ENCODE data around the gene CREB3L1.

CREB3L1 gene

DNA sequence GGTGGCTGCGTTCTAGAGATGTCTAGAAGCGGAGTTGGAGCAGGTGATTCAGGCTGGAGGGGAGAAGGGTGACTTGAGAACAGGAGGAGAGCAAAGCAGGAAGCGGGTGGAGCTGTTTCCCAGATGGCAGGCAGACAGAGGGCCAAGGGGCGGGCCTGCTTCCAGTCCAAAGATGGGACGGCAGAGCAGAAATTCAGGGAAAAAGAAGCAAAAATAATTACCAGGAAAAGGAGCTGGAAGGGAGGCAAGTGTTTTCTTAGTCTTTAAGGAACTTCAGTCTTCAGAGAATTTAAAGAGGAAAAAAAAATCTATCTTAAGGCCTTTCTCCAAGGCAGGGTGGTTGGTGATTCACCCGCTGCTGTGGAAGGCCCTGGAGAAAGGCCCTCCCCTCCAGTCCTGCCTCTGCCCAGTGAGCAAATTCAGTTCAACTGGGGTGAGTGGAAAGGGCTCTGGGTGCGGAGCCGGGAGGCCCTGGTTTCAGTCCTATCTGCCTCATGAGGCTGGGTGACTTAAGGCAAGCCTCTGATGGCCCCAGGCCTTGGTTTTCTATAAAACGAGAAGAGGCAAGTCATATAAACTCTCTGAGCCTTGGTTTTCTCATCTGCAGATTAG lies 4.5 kb upstream of the CREB3L1 start:
- peak overlapping the region; percentile 16 for H3K4me3 ChIP-seq (ENCODE audit: low read length)
- TF ChIP-seq, protein P1, sequence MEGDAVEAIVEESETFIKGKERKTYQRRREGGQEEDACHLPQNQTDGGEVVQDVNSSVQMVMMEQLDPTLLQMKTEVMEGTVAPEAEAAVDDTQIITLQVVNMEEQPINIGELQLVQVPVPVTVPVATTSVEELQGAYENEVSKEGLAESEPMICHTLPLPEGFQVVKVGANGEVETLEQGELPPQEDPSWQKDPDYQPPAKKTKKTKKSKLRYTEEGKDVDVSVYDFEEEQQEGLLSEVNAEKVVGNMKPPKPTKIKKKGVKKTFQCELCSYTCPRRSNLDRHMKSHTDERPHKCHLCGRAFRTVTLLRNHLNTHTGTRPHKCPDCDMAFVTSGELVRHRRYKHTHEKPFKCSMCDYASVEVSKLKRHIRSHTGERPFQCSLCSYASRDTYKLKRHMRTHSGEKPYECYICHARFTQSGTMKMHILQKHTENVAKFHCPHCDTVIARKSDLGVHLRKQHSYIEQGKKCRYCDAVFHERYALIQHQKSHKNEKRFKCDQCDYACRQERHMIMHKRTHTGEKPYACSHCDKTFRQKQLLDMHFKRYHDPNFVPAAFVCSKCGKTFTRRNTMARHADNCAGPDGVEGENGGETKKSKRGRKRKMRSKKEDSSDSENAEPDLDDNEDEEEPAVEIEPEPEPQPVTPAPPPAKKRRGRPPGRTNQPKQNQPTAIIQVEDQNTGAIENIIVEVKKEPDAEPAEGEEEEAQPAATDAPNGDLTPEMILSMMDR (conservative IDR thresholded peaks at IDR 0.05; ENCODE audit: low read length), result no peak
- DNase-seq (ENCODE audit: low read depth), result peak; percentile 84

DNA sequence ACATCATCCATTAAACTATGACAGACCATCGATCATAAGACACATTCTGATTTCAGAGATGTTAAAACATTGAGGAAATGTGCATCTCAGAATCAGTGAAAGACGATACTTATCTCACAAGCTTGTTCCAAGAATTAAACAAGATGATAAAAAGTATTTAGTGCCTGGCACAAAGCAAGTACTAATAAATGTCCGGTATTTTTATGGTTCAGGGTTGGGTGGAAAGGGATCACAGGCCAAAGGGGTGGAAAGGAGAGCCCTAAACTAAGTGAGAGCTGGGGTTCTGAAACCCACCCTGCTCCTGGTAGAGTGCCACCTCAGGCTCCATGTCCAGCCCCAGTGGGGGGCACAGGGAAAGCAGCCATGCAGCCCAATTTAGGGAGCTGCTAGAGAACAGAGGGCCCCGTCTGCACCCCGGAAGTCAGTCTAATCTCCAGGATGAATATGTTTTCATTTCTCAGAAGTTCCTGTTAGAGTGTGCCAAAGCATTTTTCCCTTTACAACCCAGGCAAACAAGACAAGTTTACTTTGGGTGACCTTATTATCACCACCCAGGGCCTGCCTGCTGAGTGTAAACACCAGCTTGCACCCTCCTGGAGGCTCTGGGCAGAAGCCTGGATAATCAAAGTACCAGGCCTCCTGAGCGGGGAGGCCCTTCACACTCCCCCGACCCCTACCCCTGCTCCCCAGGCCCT lies 3.8 kb upstream of the CREB3L1 start:
- peak; percentile 51 for DNase-seq (ENCODE audit: low read depth)
- TF ChIP-seq, protein P1 (conservative IDR thresholded peaks at IDR 0.05; ENCODE audit: low read length), result no peak
- no peak overlapping the region for H3K4me3 ChIP-seq (ENCODE audit: low read length)

DNA sequence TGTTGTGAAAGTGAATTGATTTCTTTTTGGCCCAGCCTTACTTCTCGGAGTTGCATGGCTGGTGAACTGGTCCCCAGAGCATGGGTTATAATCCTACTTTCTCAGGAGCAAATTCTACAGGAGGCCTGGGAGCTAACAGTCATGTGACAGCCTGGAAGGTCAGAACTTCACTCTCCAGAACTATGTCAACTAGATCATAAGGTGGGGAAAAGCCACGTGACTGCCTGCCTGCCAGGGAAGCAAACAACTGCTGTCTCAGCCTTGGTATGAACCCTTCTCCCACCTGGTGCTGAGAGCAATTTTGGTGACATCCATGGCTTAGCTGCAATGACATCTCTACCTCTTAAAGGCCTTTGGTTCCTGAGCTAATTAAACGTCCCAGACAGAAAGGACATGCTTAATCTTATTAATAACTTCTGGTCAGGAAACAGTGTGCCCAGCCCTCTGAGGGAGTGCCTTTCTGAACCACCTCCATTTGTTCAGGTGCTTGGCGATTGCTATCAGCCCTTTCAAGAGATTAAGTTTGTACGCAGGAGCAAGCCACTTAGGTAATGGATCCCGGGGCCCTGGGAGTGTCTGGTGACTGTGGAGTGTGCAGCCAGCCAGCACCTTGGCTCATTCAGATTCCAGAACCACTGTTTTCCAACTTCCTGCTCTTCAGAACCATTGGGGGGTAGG lies 1.4 kb upstream of the CREB3L1 start:
- DNase-seq (ENCODE audit: low read depth), result no peak
- TF ChIP-seq, protein P1 (conservative IDR thresholded peaks at IDR 0.05; ENCODE audit: low read length), result no peak
- H3K4me3 ChIP-seq (ENCODE audit: low read length), result no peak overlapping the region

DNA sequence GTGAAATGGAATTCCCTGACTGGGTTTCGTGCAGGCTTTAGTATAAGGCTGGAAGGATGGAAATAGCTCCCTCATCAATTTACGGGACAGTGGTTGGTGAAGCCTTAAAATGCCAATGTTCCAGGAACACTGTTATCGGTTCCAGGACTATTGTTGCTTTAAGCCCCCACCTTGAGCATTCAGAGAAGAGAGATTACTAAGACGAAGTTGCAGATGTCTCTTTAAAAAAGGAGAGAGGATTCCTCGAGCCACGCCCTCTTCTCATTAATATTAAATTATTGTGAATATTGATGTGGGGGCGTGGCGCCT lies 195 bp upstream of the CREB3L1 start:
- no peak for DNase-seq (ENCODE audit: low read depth)
- H3K4me3 ChIP-seq (ENCODE audit: low read length), result peak overlapping the region; percentile 99
- TF ChIP-seq, protein P1 (conservative IDR thresholded peaks at IDR 0.05; ENCODE audit: low read length), result no peak

DNA sequence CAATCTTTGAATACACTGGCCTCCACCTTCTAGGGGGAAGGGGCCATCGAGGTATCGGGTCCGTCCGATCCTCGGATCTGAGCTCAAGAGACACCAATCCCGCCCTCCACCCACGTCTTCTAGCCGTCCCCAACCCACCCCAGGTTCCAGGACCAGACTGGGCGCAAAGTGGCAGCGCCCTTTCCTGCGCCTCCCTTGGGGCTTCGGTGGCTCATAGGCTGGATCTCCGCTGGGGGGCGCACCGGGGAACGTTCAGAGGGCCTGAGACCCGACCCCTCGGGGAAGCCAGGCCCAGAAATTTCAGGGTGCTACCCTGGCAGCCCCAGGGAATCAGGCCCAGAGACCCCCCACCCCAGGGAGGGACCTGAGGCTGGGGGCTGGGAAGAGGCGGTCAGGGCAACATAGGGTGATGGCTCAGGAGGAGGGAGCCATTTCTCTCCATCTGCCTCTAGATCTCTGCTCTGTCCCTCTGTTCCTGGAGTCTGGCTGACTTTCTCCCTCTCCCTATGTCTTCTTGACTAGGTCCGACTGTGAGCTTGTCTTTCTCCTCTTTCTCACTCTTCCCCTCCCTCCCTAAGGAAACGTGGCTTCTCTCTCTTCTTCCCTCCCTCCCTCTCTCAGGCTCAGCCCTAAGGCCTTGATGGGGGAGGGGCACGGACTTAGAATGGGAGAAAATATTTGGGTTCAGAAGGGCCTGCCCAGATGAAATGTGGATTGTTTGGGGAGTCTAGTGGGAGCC lies 1.1 kb downstream of the CREB3L1 start:
- peak overlapping the region; percentile 99 for H3K4me3 ChIP-seq (ENCODE audit: low read length)
- peak; percentile 60 for DNase-seq (ENCODE audit: low read depth)
- TF ChIP-seq, protein P1 (conservative IDR thresholded peaks at IDR 0.05; ENCODE audit: low read length), result peak; percentile 66

DNA sequence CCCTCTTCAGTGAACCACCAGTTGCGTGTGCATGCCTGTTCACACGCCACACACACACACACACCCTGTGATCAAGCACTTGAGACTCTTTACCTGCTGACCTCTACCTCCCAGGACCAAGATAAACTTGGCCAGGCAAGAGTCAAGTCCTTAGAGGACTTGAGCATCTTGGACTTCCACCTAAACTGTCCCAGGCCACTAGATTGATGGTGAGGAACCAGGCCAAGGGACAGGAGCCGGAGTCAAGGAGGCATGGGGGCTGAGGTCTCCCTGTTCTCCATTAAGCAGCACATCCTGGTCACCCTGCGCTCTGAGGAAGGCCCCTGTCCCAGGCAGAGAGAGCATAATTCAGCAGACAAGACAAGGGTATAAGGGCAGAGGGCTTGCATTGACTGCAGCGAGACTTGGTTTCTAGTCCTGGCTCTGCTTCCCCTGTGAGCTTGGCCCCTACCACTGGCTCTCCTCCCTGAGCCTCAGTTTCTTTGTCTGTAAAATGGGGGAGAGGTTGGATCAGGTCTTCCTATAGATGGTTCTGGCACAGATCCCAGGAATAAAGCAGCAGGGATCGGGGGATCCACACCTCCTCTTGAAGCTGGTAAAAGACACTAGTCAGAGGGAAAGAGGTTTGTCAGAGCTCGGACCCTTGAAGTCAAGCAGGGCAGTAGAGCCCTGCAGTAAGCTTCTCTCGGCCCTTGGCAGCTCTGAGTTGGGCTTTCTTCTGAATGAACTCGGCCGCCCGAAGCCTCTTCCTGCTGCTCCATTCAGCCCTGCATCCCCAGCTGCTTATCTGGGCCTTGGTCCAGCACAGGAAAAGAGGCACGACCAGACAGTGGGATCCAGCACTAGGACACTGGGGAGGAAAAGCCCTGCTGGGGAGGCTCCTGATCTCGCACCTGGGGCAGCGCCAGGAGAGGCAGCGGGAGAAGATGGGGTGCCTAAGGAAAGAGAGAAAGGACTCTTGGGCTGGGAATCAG lies 2.0 kb downstream of the CREB3L1 start:
- H3K4me3 ChIP-seq (ENCODE audit: low read length), result peak overlapping the region; percentile 99
- TF ChIP-seq, protein P1 (conservative IDR thresholded peaks at IDR 0.05; ENCODE audit: low read length), result no peak
- peak; percentile 76 for DNase-seq (ENCODE audit: low read depth)
